SK-N-MC (cell line): Measurements from ENCODE around the gene POMZP3.
"Not testable (repeated sequence)": the region's sequence is repeated elsewhere in the genome, so short reads cannot be mapped to it uniquely, and the experiment has no call there.

Experiments
- FOXP2 ChIP-seq: optimal IDR thresholded peaks from 2 replicates; pipeline ENCODE3; 2011; ENCODE audit warnings: mild to moderate bottlenecking, moderate library complexity; ENCODE audit not compliant: insufficient read depth; ENCODE audit errors: extremely low read length, control extremely low read depth
- POLR2AphosphoS5 ChIP-seq: IDR thresholded peaks from 2 replicates; pipeline ENCODE4 v1.6.1; 2012; ENCODE audit warnings: mild to moderate bottlenecking, low read depth, low read length, borderline replicate concordance

DNA sequence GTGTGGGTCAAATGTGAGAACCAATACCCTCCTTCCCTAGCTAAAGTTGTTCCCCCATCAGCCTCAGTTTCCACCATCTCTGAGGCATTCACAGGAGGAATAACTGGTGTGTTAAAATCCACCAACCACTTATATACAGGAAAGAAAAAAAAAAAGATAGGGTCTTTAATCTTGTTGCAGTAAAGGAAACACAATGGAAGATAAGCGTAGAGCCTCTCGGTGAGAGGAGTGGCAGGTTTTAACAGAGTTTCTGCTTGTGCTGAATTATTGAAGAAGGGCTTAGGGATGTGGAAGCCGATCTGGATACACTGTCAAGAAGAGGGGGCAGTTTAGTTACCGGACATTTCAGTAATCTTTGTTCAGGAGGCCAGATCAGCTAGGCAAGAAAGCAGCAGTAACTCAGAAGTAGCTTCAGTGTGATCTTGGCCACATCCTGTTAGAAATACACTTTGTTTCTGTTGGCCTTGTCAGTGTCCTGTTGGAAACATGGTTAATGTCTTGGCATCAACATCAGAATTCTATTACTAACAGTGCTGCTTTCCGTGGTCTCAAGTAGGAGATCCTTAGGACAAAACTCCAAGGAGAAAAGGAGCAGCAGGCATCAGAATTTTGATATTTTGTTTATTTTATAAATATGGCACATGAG is 43.3 kb downstream of the POMZP3 start:
- TF ChIP-seq FOXP2, POLR2AphosphoS5: not testable (repeated sequence)
